ENCODE measurements around the gene IQCB1.

GRCh38 chr3:121757812-121758545, 76.9 kb downstream of the IQCB1 start:
- TF ChIP-seq CTCF (IDR thresholded peaks at IDR 0.05): no peak
- TF ChIP-seq EZH2 (IDR thresholded peaks at IDR 0.05): no peak
- TF ChIP-seq EZH2phosphoT487 (IDR thresholded peaks at IDR 0.05): no peak

Measured in neural progenitor cell (in vitro differentiated cells).